ENCODE measurements around the gene RPS17. TPM values are rescaled to one million over a fixed set of nuclear protein-coding genes. Genes with fewer than 3 reads are reported as not detected.

RPS17 gene
- total RNA-seq, 1 donor from 2014 or later = 800 TPM

- DNase-seq = no peak
- Histone ChIP-seq H3K4me1 (no peaks in the 10 kb centered on the region), H3K27me3 (ENCODE audit: low read depth) (no peaks in the 10 kb centered on the region), H3K4me3 (no peak overlapping the region), H3K36me3 (no peaks in the 10 kb centered on the region), H3K27ac (replicated peaks) (no peak overlapping the region), H3K9me3 (replicated peaks) (no peaks in the 10 kb centered on the region)
- TF ChIP-seq, protein P1, sequence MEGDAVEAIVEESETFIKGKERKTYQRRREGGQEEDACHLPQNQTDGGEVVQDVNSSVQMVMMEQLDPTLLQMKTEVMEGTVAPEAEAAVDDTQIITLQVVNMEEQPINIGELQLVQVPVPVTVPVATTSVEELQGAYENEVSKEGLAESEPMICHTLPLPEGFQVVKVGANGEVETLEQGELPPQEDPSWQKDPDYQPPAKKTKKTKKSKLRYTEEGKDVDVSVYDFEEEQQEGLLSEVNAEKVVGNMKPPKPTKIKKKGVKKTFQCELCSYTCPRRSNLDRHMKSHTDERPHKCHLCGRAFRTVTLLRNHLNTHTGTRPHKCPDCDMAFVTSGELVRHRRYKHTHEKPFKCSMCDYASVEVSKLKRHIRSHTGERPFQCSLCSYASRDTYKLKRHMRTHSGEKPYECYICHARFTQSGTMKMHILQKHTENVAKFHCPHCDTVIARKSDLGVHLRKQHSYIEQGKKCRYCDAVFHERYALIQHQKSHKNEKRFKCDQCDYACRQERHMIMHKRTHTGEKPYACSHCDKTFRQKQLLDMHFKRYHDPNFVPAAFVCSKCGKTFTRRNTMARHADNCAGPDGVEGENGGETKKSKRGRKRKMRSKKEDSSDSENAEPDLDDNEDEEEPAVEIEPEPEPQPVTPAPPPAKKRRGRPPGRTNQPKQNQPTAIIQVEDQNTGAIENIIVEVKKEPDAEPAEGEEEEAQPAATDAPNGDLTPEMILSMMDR (IDR thresholded peaks at IDR 0.05; ENCODE audit: borderline replicate concordance) = no peak
- intact Hi-C loops (cut with micrococcal nuclease) = no loop called here
These were observed 14.6 kb upstream of the RPS17 start for GRCh38 chr15:82554849-82555248.

GRCh38 chr15:82554351-82554750 is 14.1 kb upstream of the RPS17 start:
- H3K27me3 ChIP-seq (ENCODE audit: low read depth) = no peaks in the 10 kb centered on the region
- TF ChIP-seq, protein P1 (IDR thresholded peaks at IDR 0.05; ENCODE audit: borderline replicate concordance) = no peak
- no peak for DNase-seq
- H3K9me3 ChIP-seq (replicated peaks) = no peaks in the 10 kb centered on the region
- H3K36me3 ChIP-seq = no peaks in the 10 kb centered on the region
- intact Hi-C loops (cut with micrococcal nuclease) = no loop called here
- H3K27ac ChIP-seq (replicated peaks) = no peak overlapping the region
- H3K4me3 ChIP-seq = no peak overlapping the region
- H3K4me1 ChIP-seq = no peaks in the 10 kb centered on the region

DNA sequence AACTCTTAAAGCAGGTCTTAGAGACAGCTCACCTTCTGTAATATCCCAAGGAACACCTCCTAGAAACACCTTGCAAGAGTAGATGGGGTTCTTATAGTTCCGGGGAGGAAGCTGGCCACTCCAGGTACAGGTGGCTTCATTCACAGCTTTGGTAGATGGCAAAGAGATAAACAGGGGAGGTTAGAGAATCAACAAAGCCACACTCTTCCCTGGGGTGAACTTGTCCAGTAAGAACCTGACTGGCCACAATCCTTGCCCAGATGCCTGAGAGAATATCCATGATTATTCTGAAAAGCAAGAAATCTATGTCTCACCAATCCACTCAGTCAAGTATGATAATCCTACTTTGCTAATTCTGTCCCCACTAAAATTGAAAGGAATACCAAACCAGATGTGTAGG is 13.6 kb upstream of the RPS17 start:
- H3K27me3 ChIP-seq (ENCODE audit: low read depth) = no peaks in the 10 kb centered on the region
- H3K27ac ChIP-seq (replicated peaks) = no peak overlapping the region
- no peak overlapping the region for H3K4me3 ChIP-seq
- DNase-seq = no peak
- no peaks in the 10 kb centered on the region for H3K4me1 ChIP-seq
- no peaks in the 10 kb centered on the region for H3K9me3 ChIP-seq (replicated peaks)
- no peaks in the 10 kb centered on the region for H3K36me3 ChIP-seq
- TF ChIP-seq, protein P1 (IDR thresholded peaks at IDR 0.05; ENCODE audit: borderline replicate concordance) = no peak
- intact Hi-C loops (cut with micrococcal nuclease) = no loop called here

- H3K36me3 ChIP-seq = no peaks in the 10 kb centered on the region
- no peak overlapping the region for H3K27ac ChIP-seq (replicated peaks)
- intact Hi-C loops (cut with micrococcal nuclease) = no loop called here
These were observed 12.6 kb upstream of the RPS17 start for GRCh38 chr15:82552861-82553260.

DNA sequence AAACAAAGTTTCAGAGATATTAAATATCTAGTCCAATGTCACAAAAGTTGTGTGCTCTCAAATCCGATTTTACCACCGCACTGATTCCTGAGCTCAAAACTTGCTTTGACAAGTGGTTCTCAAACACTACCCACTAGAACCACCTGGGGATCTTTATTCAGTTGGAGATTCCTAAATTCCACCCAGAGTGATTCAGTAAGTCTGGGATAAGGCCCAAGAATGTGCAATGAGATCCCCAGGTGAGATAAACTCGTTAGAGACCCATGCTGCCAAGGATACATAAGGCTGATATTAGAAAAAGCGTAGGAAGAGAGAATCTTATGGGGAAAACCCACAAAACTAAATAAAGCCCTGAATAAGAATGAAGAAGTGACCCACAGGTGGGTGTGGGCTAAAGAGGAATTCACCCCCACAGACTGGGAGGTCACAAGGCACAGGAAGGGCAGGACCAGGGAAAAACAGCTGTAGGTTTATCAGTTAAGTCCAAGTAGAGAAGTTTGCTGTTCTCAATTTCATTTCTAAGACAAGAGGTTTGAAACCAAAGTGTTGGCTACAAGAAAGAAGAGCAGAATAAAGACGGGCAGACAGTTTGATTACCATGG is 11.5 kb upstream of the RPS17 start:
- Histone ChIP-seq H3K4me3 (no peak overlapping the region), H3K27me3 (ENCODE audit: low read depth) (peaks cover 5% of the 10 kb centered on the region), H3K36me3 (no peaks in the 10 kb centered on the region), H3K27ac (replicated peaks) (no peak overlapping the region), H3K9me3 (replicated peaks) (no peaks in the 10 kb centered on the region), H3K4me1 (no peaks in the 10 kb centered on the region)
- intact Hi-C loops (cut with micrococcal nuclease) = no loop called here
- DNase-seq = no peak
- TF ChIP-seq, protein P1 (IDR thresholded peaks at IDR 0.05; ENCODE audit: borderline replicate concordance) = no peak

More at GRCh38 chr15:82552861-82553260, 12.6 kb upstream of the RPS17 start:
- H3K4me3 ChIP-seq = no peak overlapping the region
- TF ChIP-seq, protein P1 (IDR thresholded peaks at IDR 0.05; ENCODE audit: borderline replicate concordance) = no peak
- H3K27me3 ChIP-seq (ENCODE audit: low read depth) = peaks cover 5% of the 10 kb centered on the region
- no peak for DNase-seq
- no peaks in the 10 kb centered on the region for H3K4me1 ChIP-seq
- no peaks in the 10 kb centered on the region for H3K9me3 ChIP-seq (replicated peaks)
